HAP-1 (cell line): ENCODE measurements around the gene PLEKHG5.

Experiments used
- DNase-seq, 2 experiments: peaks; one replicate each; pipeline ENCODE4 v3.0.0-alpha.2; 2016 to 2020; ENCODE audit warnings: low spot score in 2 of 2
- H3K27me3 ChIP-seq: fragments of 250-450 bp; sonication (Bioruptor Pico); 2 replicates; pipeline ENCODE4 v1.5.1; 2020; ENCODE audit warnings: low read depth, mild to moderate bottlenecking, moderate library complexity
- H3K36me3 ChIP-seq: fragments of 250-450 bp; sonication (Bioruptor Pico); replicated peaks from 2 replicates; pipeline ENCODE4 v1.5.1; 2020; ENCODE audit warnings: mild to moderate bottlenecking
- H3K4me1 ChIP-seq: fragments of 250-450 bp; sonication (Bioruptor Pico); 2 replicates; pipeline ENCODE4 v1.5.1; 2020; ENCODE audit warnings: mild to moderate bottlenecking
- H3K4me3 ChIP-seq: fragments of 250-450 bp; sonication (Bioruptor Pico); 2 replicates; pipeline ENCODE4 v1.5.1; 2020; ENCODE audit warnings: mild to moderate bottlenecking, moderate library complexity
- H3K9me3 ChIP-seq: fragments of 250-450 bp; sonication (Bioruptor Pico); 2 replicates; pipeline ENCODE4 v1.5.1; 2020; ENCODE audit warnings: mild to moderate bottlenecking, moderate library complexity
- in situ Hi-C: fragments of 300-500 bp; cut with MboI; formaldehyde crosslinking; loops from 3 replicates; pipeline ENCODE4 v1.14.3; 2020; ENCODE audit warnings: low sequenced_read_pairs, inconsistent platforms, mixed read lengths

Gene PLEKHG5

DNA sequence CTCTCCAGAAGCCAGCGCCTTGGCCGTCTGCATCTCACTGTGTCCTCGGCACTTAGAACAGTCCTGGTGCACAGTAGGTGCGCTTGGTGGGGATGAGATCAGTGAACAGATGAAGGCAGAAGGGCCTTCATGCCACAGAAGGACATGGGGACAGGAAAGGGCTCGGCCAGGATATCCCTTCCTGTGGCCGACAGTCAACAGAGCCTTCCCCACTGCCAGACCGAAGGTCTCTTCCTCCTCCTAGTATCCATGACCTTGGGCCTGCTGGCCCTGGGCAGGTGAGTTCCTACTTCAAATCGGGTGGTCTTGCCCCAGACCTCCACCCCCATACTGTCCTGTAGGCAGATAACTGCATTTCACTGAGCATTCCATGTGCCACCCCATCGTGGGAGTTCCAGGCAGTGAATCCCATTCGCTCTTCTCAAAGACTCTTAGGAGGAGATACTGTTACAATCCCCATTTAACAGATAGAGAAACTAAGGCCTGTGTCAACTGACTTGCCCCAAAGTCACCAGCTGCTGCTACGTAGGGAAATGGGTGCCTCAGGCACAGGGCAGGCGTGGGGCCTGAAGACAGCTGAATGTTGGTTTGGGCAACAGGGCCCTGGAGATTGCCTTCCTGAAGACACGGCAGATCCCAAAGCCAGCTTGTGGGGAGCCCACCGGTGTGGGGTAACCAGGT is 3.5 kb downstream of the PLEKHG5 start:
- no peaks in the 10 kb centered on the region for H3K36me3 ChIP-seq
- no peak overlapping the region for H3K4me3 ChIP-seq
- H3K9me3 ChIP-seq: no peaks in the 10 kb centered on the region
- H3K4me1 ChIP-seq: peaks cover 6% of the 10 kb centered on the region; the same call in 1 of the 2 replicates
- in situ Hi-C loops: no loop called here
- no peak for DNase-seq
- peaks cover 15% of the 10 kb centered on the region for H3K27me3 ChIP-seq

DNA sequence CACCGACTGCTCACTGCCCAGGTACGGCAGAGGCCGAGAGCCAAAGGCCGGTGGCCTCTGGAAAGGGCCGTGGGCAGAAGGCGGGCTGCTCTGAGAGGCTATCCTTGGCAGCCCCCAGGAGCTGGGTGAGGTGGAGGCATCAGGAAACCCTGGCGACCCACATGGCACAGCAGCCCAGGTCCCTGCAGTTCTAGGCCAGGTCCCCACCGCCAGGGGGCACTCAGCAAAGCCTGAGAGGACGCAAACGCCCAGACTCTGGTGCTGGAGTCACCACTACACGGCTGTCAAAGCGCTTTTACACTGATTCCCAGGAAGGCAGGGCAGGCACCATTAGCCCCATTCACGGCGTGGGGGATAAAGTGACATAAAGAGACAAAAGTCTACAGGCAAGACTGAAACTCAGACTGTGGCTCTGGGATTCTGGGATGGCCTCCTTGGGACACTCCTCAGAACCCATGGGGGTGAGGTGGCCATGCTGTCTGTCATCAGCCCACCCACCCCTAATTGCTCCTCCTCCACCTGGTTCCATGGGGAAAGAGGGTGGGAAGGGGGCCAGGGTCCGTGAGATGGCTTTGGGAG is 4.9 kb downstream of the PLEKHG5 start:
- no peaks in the 10 kb centered on the region for H3K9me3 ChIP-seq
- peak; percentile 63 to 92 for DNase-seq
- H3K36me3 ChIP-seq: no peaks in the 10 kb centered on the region
- peaks cover 4% of the 10 kb centered on the region; the same call in 1 of the 2 replicates for H3K4me1 ChIP-seq
- peaks cover 15% of the 10 kb centered on the region for H3K27me3 ChIP-seq
- in situ Hi-C loops: no loop called here
- H3K4me3 ChIP-seq: no peak overlapping the region

DNA sequence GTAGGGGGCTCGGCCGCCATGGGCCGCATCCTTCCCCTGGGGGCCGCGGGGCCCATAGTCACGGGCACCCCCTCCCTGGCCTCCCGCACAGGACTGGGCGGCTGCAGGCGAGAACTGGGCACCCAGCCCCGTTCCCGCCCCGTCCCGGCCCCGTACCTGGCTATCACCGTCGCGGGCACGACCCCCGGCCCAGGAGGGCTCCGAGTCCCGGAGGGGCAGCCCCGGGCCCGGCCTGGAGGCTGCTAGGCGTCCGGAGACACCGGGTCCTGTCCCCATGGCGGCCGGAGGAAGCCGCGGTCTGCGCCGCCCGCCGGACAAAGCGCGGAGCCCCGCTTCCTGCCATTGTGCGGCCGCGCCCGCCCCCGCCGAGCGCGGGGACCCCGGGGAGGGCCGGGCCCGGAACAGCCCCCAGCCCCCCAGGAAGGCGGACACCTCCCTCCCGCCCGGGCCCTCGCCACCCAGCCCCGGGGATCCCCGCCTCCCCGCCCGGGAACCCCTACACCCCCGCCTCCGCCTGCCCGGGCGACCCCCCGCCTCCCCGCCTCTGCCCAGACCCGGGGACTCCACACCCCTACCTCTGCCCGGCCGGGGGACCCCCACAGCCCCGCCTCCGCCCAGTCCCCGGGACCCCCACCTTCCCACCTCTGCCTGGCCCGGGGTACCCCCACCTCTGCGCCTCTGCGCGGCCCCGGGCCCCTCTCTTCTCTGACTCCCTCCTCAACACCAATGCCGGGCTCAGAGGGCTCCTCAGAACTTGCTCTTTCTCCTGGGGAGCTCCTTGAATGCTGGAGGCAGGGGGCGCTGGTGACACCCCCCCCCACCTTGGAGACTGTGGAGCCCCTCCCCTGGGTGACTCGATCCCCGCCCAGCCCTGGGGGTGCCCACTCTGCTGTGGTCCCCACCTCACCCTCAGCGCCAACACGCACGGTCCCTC is 6.0 kb downstream of the PLEKHG5 start:
- peaks cover 15% of the 10 kb centered on the region for H3K27me3 ChIP-seq
- in situ Hi-C loops: no loop called here
- DNase-seq: no peak
- no peaks in the 10 kb centered on the region for H3K36me3 ChIP-seq
- H3K4me1 ChIP-seq: no peaks in the 10 kb centered on the region
- H3K4me3 ChIP-seq: no peak overlapping the region
- no peaks in the 10 kb centered on the region for H3K9me3 ChIP-seq

DNA sequence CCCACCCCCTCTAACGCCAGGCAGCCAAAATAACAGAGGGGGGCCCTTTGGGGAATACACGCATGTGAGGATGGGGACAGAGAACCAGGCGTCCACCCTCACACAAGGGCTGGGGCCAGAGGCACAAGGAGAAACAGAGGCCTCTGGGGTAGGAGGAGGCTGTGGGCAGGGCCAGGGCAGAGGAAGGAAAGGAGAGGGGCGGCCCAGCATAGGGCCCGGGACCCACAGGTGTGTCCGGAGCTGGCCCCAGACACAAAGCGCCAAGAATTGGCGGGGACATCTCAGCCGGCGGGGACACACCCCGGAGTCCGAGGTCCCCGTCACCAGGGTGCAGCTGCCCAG is 6.7 kb downstream of the PLEKHG5 start:
- Histone ChIP-seq H3K9me3 (no peaks in the 10 kb centered on the region), H3K4me3 (no peak overlapping the region), H3K27me3 (peaks cover 15% of the 10 kb centered on the region), H3K36me3 (no peaks in the 10 kb centered on the region), H3K4me1 (no peaks in the 10 kb centered on the region)
- in situ Hi-C loops: no loop called here
- DNase-seq: no peak

DNA sequence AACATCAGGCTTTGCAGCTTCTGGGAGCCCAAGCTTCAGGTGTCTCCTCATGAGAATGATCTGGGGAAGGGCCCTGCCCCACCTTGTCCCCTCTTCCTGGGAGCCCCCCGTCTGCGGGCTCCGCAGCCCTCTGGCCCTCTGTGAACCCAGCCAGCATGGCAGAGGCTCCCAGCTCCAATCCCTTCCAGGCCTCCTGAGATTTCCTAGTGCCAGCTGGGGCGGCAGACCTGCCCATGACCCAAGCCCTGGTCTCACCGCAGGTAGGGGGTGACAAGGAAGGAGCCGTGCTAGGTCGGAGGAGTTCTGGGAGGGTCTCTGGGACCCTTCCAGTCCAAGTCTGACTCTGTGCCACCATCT is 7.7 kb downstream of the PLEKHG5 start:
- Histone ChIP-seq H3K27me3 (peaks cover 15% of the 10 kb centered on the region), H3K9me3 (no peaks in the 10 kb centered on the region), H3K4me3 (no peak overlapping the region), H3K36me3 (no peaks in the 10 kb centered on the region), H3K4me1 (no peaks in the 10 kb centered on the region)
- in situ Hi-C loops: no loop called here
- no peak for DNase-seq

DNA sequence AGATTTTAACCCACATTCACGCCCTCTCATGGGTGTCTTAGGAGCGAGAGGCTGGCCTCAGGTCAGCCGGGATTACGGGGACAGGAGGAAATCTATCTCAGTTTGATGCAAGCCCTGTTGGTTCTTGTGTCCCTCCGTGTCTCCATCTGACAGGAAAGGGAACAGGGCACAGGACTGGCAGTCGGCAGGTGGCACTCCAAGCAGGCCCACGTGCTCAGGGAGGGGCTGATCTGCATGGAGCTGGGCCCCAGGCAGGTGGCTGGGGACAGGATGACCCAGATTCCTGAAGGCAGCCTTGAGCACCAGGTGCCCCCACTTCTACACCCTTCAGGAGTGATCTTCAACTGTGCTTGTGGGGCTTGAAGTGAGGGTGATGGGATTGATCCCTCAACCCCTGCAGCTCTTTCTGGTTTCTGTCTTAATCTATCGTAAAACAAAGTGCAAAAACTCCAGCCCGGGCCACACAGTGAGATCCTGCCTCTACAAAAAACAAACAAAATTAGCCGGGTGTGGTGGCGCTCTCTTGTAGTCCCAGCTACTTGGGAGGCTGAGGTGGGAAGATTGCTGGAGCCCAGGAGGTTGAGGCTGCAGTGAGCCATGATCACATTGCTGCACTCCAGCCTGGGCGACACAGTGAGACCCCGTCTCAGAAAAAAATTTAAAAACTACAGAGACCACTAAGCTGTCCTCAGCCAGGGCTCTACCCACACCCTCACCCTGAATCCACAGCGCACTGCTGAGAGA is 8.3 kb downstream of the PLEKHG5 start:
- in situ Hi-C loops: no loop called here
- Histone ChIP-seq H3K4me3 (no peak overlapping the region), H3K27me3 (peaks cover 15% of the 10 kb centered on the region), H3K4me1 (no peaks in the 10 kb centered on the region), H3K9me3 (no peaks in the 10 kb centered on the region), H3K36me3 (no peaks in the 10 kb centered on the region)
- DNase-seq: no peak

DNA sequence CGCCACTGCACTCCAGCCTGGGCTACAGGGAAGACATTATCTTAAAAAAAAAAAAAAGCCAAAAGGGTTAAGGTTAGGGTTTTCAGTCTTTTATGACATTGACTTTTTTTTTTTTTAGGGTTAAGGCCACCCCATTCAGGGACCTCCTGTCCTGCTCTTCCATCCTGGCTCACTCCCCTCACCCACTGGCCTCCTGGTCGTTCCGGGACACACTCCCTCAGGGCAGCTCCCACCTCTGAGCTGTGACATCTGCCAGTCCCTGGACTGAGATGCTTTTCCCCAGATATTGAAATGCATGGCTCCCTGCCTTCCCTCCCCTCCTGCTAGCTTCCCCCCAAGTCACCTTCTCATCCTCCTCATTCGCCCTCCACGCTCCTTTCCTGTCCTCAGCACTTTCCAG is 9.6 kb downstream of the PLEKHG5 start:
- no peaks in the 10 kb centered on the region for H3K9me3 ChIP-seq
- in situ Hi-C loops: no loop called here
- H3K4me1 ChIP-seq: no peaks in the 10 kb centered on the region
- no peak overlapping the region for H3K4me3 ChIP-seq
- H3K27me3 ChIP-seq: peaks cover 15% of the 10 kb centered on the region
- DNase-seq: no peak
- H3K36me3 ChIP-seq: no peaks in the 10 kb centered on the region

DNA sequence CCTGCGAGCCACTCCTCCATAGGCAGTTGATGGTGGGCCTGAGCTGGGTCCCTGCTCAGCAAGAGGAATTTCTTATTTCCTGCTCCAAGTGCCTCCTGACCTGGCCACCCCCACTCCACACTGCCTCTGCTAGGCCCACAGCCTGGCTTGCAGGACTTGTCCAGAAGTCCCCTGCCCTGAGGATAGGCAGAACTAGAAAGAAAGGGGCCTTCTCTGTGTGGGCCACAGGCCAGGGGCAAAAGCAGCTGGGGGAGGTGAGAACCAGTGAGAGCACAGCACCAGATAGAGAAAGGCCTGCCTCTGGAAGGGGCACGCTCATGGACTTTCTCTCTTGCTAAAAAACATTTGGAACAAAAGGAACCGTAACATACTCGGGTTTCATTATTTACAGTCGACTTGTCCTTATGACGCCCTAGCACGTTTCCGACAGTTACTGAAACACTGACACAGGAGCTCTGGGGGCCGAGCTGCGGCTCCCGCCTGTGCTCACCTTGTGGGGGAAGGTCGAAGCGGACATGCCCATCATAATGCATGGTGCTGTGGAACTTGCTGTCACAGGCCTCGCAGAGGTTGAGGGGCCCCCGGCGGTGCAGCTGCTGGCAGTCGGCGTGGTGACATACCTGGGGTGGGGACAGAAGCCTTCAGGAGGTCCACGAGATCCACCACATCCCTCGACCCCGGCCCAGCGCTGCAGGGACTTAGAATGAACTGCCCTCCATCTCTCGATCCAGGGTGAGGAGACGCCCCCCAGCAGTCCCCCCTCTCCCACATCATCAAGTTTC is 14.2 kb downstream of the PLEKHG5 start:
- no peaks in the 10 kb centered on the region for H3K27me3 ChIP-seq
- H3K4me1 ChIP-seq: no peaks in the 10 kb centered on the region

DNA sequence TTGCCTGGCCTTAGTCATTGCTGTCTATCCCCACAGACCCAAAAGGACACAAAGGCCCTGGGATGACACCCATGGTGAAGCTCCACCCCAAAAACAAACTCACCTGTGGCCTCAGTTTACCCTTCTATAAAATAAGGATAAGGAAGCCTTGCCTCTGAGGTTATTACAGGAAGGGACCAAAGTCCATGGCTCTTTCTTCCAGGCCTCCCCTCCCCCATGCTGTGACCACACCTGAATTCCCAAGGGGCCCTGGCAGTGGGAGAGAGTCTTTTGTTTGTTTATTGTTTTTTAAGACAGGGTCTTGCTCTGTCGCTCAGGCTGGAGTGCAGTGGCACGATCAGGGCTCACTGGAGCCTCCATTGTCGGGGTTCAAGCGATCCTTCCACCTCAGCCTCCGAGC is 15.0 kb downstream of the PLEKHG5 start:
- in situ Hi-C loops: loop anchor here (10.0 kb wide), 2 partner anchors 222 to 748 kb away; no protein-coding TSS in a partner anchor
- Histone ChIP-seq H3K4me3 (no peak overlapping the region), H3K27me3 (no peaks in the 10 kb centered on the region)

More for the DNA sequence above, 14.2 kb downstream of the PLEKHG5 start:
- Histone ChIP-seq H3K4me3 (no peak overlapping the region), H3K9me3 (no peaks in the 10 kb centered on the region), H3K36me3 (no peaks in the 10 kb centered on the region; the same call in 1 of the 2 replicates)
- in situ Hi-C loops: loop anchor here (10.0 kb wide), 2 partner anchors 222 to 748 kb away; no protein-coding TSS in a partner anchor
- DNase-seq: no peak

DNA sequence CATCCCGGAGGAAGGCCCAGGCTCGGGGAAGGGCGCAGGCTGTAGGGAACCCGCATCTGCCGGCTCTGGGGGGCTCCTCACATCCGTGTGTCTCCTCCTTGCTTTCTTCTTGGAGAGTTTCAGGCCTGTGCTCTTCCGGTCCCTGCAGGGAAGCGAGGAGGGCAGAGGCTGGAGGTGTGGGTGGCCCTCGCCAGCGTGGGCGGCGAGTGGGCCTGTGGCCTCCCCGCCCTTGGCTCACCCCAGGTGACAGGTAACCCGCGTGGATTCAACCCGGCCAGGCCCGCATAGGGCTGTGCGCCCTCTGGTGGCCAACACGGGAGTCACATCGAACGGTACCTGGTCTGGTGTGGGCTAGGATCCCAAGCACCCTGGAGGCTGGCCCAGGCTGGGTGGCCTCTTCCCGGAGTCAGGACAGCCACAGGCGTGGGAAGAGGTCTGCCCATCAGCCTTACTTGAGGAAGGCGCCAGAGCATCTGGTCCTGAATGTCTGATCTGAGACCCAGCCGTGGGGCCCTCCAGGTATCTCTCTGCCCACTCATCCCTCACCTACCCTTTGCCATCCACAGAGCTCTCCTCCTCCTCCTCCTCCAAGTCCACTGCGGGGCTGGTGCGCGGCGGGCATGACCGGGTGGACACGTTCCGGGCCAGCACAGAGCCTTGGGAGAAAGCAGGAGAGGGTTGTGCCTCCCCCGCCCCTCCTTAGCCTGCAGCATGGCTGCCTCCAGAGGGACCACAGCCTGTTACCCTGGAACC is 15.9 kb downstream of the PLEKHG5 start:
- Histone ChIP-seq H3K9me3 (no peaks in the 10 kb centered on the region), H3K27me3 (no peaks in the 10 kb centered on the region), H3K4me3 (no peak overlapping the region), H3K4me1 (no peaks in the 10 kb centered on the region), H3K36me3 (no peaks in the 10 kb centered on the region; the same call in 1 of the 2 replicates)
- in situ Hi-C loops: loop anchor here (10.0 kb wide), 2 partner anchors 221 to 749 kb away; no protein-coding TSS in a partner anchor
- peak; percentile 13 to 79 for DNase-seq

More for the DNA sequence above, 15.0 kb downstream of the PLEKHG5 start:
- no peaks in the 10 kb centered on the region for H3K9me3 ChIP-seq
- no peak for DNase-seq
- H3K36me3 ChIP-seq: no peaks in the 10 kb centered on the region; the same call in 1 of the 2 replicates
- no peaks in the 10 kb centered on the region for H3K4me1 ChIP-seq

DNA sequence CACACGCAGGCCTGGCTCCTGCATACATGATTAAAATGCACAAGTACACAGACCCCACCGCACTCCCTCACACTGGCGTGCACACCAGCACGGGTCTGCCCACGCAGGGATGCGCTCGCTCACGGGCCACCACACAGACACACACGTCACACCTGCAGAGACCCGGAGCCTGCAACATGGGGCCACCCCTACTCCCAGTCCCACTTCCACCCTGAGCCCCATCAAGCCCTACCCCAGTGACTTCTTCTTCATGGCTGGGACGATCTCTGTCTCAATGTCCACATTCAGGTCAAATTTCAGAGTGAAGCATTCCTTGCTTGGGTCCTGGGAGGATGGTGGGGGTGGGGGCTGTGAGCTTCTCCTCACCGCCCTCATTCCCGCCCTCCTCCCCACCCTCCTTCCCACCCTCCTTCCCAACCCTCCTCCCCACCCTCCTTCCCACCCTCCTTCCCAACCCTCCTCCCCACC is 16.6 kb downstream of the PLEKHG5 start:
- no peaks in the 10 kb centered on the region for H3K4me1 ChIP-seq
- H3K9me3 ChIP-seq: no peaks in the 10 kb centered on the region
- in situ Hi-C loops: loop anchor here (10.0 kb wide), 2 partner anchors 220 to 750 kb away; no protein-coding TSS in a partner anchor
- H3K4me3 ChIP-seq: no peak overlapping the region
- H3K27me3 ChIP-seq: no peaks in the 10 kb centered on the region
- no peaks in the 10 kb centered on the region; the same call in 1 of the 2 replicates for H3K36me3 ChIP-seq
- DNase-seq: no peak
